ENCODE measurements around the gene SMURF1.

Gene SMURF1

GRCh38 chr7:99083733-99084132 is 60.2 kb downstream of the SMURF1 start:
- no peak for DNase-seq (ENCODE audit: extremely low read depth, low read depth)
- H3K4me3 ChIP-seq (replicated peaks; ENCODE audit: low read depth, low read length) = no peak overlapping the region
- TF ChIP-seq CTCF (IDR thresholded peaks at IDR 0.05; ENCODE audit: low read depth, low read length, missing control alignments) = no peak

GRCh38 chr7:99083068-99083651 is 60.7 kb downstream of the SMURF1 start:
- TF ChIP-seq CTCF (IDR thresholded peaks at IDR 0.05; ENCODE audit: low read depth, low read length, missing control alignments) = no peak
- DNase-seq (ENCODE audit: extremely low read depth, low read depth) = no peak
- no peak overlapping the region for H3K4me3 ChIP-seq (replicated peaks; ENCODE audit: low read depth, low read length)

- no peak overlapping the region for H3K4me3 ChIP-seq (replicated peaks; ENCODE audit: low read depth, low read length)
- DNase-seq (ENCODE audit: extremely low read depth, low read depth) = no peak
- TF ChIP-seq CTCF (IDR thresholded peaks at IDR 0.05; ENCODE audit: low read depth, low read length, missing control alignments) = no peak
Observed at GRCh38 chr7:99080679-99081078, 63.2 kb downstream of the SMURF1 start.

GRCh38 chr7:99079104-99079503 is 64.8 kb downstream of the SMURF1 start:
- TF ChIP-seq CTCF (IDR thresholded peaks at IDR 0.05; ENCODE audit: low read depth, low read length, missing control alignments) = no peak
- DNase-seq (ENCODE audit: extremely low read depth, low read depth) = no peak
- H3K4me3 ChIP-seq (replicated peaks; ENCODE audit: low read depth, low read length) = no peak overlapping the region

- DNase-seq (ENCODE audit: extremely low read depth, low read depth) = no peak
- TF ChIP-seq CTCF (IDR thresholded peaks at IDR 0.05; ENCODE audit: low read depth, low read length, missing control alignments) = no peak
- no peak overlapping the region for H3K4me3 ChIP-seq (replicated peaks; ENCODE audit: low read depth, low read length)
Observed at GRCh38 chr7:99078416-99078815, 65.5 kb downstream of the SMURF1 start.

GRCh38 chr7:99076615-99077014 is 67.3 kb downstream of the SMURF1 start:
- no peak overlapping the region for H3K4me3 ChIP-seq (replicated peaks; ENCODE audit: low read depth, low read length)
- no peak for TF ChIP-seq CTCF (IDR thresholded peaks at IDR 0.05; ENCODE audit: low read depth, low read length, missing control alignments)
- no peak for DNase-seq (ENCODE audit: extremely low read depth, low read depth)

GRCh38 chr7:99073839-99074446 is 70.0 kb downstream of the SMURF1 start:
- DNase-seq (ENCODE audit: extremely low read depth, low read depth) = no peak
- TF ChIP-seq CTCF (IDR thresholded peaks at IDR 0.05; ENCODE audit: low read depth, low read length, missing control alignments) = no peak
- no peak overlapping the region for H3K4me3 ChIP-seq (replicated peaks; ENCODE audit: low read depth, low read length)
